Measurements from ENCODE around the gene DKC1.
A peak's percentile ranks its signal among the peaks of the same experiment; 100 is the strongest.

The DKC1 gene

GRCh38 chrX:154762537-154763296, at the start of gene DKC1:
DKC1 (plus strand) TSS chrX:154762864; CDS start chrX:154762966, 102 bp downstream.
- peak; percentile 94 for DNase-seq (ENCODE audit: low spot score)

GRCh38 chrX:154714925-154715324, 47.7 kb upstream of the DKC1 start:
- peak; percentile 47 for DNase-seq (ENCODE audit: low spot score)

DNA sequence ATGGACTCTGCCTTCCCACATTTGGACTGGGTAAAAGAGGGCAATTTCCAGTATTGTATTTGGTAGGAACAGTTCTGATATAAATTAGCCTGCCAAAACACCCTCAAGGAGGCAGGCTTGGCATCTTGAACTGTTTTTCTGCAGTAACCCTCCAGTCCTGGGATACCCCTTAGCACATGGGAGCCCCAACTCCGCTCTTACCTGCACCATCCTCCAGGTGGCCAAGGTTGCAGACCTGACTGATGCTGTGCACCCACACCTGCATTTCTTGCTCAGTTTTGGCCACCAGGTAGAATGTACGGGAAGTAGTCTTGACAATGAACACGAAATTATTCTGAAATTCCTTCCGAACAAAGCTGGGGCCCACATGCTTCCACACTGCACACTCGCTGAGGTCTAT, 46.8 kb upstream of the DKC1 start:
- DNase-seq (ENCODE audit: low spot score): no peak

DNA sequence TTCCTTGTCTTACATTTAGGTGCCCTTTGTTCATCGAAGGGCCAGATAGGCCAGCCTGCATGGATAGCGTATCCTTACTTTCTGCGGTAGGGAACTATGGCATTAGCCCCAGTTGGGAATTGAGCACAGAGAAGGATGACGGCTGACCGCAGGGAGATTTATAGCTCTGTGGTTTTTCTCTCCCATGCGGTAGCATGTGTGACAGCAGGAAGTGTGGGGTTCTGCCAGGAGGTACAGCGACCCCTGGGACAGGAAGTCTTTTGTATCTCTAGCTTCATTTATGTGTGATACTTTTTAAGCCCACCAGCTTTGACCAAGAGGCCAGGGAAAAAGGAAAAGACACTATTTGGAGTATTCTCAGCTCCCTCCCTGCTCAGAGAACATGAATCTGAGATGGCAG, 44.8 kb upstream of the DKC1 start:
- no peak for DNase-seq (ENCODE audit: low spot score)

DNA sequence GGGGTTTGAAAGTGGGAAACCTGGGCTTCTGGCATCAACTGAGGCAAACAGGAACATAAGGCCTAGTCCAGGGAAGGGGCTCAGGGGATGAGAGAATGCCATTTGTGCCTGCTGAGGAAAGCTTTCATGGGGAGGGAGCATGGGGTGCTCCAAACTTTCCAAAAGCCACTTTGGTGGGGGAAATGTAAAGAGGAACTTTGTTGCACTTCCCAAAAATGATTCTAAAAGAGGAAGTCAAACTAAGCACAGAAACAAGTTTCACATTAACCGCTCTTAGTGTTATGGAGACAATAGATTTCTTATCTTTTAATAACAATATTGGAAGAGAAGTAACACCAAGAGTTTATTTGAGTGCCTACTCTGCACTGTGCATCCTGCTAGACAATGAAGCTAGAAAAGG, 44.0 kb upstream of the DKC1 start:
- DNase-seq (ENCODE audit: low spot score): no peak

DNA sequence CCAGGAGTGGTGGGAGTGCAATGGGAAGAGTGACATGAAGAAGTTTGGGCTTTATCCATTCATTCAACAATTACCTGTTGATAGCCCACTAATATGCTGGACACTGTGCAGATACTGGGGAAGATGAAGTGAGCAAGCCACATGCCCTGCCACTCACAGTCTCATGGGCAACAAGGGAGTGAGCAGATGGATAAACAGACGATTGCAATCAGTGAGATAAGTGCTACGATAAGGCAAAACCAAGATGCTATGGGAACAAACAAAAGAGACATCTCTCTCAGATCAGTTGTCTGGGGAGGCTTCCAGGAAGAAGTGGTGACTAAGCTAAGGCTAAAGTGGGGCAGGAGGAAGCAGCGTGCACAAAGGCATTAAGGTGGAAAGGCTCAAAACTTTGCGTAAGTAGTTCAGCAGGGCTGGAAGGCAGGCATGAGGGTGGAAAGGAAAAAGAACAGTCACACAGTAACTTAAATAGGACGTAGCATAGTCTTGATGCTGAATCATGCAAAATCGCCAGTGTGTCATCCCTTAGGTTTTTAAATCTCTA, 43.5 kb upstream of the DKC1 start:
- DNase-seq (ENCODE audit: low spot score): no peak

GRCh38 chrX:154720067-154720466, 42.6 kb upstream of the DKC1 start:
- DNase-seq (ENCODE audit: low spot score): no peak

GRCh38 chrX:154721155-154721554, 41.5 kb upstream of the DKC1 start:
- DNase-seq (ENCODE audit: low spot score): no peak

DNA sequence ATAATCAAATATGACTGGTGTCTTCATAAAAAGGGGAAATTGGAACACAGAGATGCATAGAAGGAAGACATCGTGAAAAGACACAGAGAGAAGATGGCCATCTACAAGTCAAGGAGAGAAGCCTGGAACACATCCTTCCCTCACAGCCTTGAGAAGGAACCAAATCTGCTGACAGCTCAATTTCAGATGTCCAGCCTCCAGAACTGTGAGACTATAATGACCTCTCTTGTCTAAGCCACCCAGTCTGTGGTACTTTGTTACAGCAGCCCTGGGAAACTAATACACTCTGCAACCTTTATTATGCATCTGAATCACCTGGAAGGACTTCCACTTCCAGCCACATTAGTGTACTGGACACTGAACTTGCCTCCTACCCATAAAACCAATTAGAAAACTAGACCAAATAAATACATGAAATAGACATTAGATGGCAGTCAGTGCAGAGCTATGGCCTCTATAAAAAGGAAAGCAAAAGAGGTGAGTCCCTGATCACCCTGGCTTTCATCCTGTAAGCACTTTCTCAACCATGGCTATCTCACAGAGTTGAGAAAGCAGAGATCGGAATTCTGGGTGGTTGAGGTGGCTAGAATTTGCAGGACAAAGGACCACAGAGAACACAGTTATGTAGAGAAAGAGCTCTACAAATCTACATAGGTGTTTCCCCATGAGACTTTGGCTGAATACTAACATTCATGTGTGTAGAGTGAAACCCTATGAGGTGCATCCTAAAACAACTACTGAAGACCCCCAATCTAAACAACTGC, 37.5 kb upstream of the DKC1 start:
- no peak for DNase-seq (ENCODE audit: low spot score)

- no peak for DNase-seq (ENCODE audit: low spot score)
Measured at GRCh38 chrX:154727418-154727817, 35.2 kb upstream of the DKC1 start.

GRCh38 chrX:154727871-154728270, 34.8 kb upstream of the DKC1 start:
- DNase-seq (ENCODE audit: low spot score): no peak

- DNase-seq (ENCODE audit: low spot score): no peak
Measured at GRCh38 chrX:154728431-154729190, 34.1 kb upstream of the DKC1 start.

GRCh38 chrX:154729439-154729838, 33.2 kb upstream of the DKC1 start:
- no peak for DNase-seq (ENCODE audit: low spot score)

DNA sequence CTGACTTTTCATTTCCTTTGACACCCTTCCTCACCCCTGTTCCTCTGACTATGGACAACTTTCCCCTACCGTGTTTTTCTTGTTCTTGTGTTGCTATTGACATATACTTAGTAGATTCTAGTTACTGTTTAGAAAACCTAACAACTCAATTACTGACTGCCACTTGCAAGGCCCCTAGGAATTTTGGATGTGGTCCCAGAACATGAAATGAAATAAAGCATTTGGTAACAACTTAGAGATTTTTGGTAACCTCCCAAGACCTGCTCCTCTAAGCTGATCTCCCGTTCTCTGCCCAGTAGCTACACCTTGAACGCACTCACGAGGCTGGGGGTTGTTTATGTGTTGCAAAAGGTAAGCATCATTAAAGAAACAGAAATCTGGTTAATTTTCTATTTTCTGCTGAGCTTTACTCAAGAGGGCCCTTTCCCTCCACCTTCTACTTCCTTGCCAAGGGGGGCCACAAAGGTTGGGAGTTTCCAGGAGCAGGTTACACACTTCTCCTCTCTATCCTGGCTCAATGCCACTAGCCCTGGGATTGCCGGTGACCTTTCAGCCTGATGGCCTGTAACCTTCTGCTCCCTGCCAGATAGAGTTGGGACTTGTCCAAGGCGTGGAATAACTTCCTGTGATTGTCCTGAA, 32.3 kb upstream of the DKC1 start:
- DNase-seq (ENCODE audit: low spot score): no peak

DNA sequence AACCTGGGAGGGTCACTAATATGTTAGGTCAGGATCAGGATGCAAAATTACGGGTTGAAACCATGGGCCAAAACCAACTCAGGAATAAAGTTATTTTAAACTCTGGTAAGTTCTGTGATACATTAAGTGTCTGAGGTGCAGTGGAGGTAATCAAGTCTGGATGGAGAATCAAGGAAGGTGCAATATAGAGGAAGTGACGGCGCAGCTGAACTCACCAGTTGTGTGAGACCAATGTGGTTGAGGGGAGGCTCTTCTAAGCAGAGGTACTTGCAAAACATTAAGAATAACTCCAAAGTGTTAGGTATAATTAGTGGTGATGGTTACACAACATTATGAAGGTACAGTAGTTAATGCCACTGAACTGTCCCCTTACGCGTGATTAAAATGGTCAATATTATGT, 31.5 kb upstream of the DKC1 start:
- DNase-seq (ENCODE audit: low spot score): no peak

GRCh38 chrX:154731881-154732280, 30.8 kb upstream of the DKC1 start:
- no peak for DNase-seq (ENCODE audit: low spot score)

DNA sequence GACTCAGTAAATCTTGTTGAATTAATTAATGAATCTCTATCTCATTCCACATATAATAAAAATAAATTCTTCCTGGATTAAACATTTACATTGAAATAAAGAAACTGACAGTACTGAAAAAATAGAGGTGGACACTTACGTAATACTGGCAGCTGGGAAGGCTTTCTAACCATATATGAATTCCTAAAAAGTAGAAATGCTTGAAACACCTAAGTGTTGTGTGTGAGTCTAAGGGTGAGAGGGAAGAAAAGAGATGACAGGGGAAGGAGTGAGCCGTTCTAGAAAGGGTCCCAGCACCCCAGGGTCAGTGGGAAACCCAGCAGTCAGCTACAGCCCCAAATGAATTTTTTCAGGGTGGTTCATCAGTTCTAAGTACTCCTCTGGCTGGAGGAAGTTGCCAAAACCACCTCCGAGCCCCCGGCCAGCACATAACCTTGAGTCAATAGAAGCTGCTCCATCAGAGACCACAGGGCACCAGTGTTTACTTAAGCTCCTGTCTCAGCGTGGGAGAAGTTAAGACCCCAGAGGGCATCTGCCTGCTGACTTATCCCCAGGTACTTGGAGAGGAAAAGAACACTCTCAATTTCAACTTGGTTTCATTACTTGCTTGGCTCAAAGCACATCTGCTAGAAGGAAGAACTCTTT, 30.1 kb upstream of the DKC1 start:
- DNase-seq (ENCODE audit: low spot score): no peak

- no peak for DNase-seq (ENCODE audit: low spot score)
Measured at GRCh38 chrX:154733066-154733425, 29.6 kb upstream of the DKC1 start.

- no peak for DNase-seq (ENCODE audit: low spot score)
Measured at GRCh38 chrX:154734061-154734781, 28.4 kb upstream of the DKC1 start.

DNA sequence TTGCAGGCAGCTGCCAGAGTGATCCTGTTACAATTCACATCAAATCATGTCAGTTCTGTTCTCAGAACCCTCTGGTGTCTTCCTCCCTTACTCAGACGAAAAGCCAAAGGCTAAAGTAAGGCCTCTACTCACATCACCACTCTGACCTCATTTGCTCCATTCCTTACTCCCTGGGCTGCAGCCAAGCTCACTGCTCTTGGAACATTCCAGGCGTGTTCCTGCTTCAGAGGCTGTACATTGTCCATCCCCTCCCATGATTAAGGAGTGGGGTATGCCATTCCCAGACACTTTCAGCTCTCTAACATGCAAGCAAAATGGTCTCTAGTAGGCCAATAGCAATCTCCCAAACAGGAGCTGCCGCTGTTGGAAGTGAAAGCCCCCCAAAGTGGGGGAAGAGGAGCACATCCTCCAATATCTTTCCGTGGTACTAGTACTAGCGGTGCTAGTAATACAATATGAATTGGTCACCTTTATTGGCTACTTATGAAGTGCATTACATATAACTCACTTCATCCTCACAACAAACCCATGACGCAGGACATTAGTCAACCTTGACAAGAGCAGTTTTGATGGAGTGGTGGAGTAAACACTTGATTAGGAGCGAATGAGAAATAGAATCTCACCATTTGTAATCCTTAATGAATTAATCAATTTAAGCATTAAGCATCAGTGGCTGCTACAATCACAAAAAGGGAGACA, 26.8 kb upstream of the DKC1 start:
- no peak for DNase-seq (ENCODE audit: low spot score)
